ENCODE results near the gene IFITM5.
A peak's percentile ranks its signal among the peaks of the same experiment; 100 is the strongest.
"Not testable (repeated sequence)": the region's sequence is repeated elsewhere in the genome, so short reads cannot be mapped to it uniquely, and the experiment has no call there.

Gene IFITM5

GRCh38 chr11:312092-312816 lies 12.9 kb upstream of the IFITM5 start:
- H3K27ac ChIP-seq (ENCODE audit: insufficient read depth in 1 of 2, low read depth in 1 of 2, low read length in 2 of 2, poor library complexity in 1 of 2, severe bottlenecking in 2 of 2): peak overlapping the region in 1 of 2 experiments; percentile 82
- H3K27me3 ChIP-seq (replicated peaks in 2 of 5; ENCODE audit: control insufficient read depth in 4 of 5, insufficient read depth in 5 of 5, low read length in 4 of 5): peaks cover 0 to 19% (median 0%) of the 10 kb centered on the region in 5 experiments
- peaks cover 10 to 73% (median 70%) of the 10 kb centered on the region in 4 experiments for H3K4me1 ChIP-seq (ENCODE audit: control extremely low read depth in 1 of 4, control insufficient read depth in 4 of 4, insufficient read depth in 4 of 4, low read length in 3 of 4)
- peaks cover 0 to 6% (median 2%) of the 10 kb centered on the region in 4 experiments for H3K36me3 ChIP-seq (ENCODE audit: control insufficient read depth in 4 of 4, insufficient read depth in 4 of 4, low read length in 3 of 4)
- ChIA-PET POLR2A (interaction anchor here (0.6 kb wide), 1 partner anchor 44 kb away, joined by 3 read pairs; no protein-coding TSS in a partner anchor), CTCF (interaction anchor here (1.0 to 1.8 kb wide), 3 partner anchors 13 to 37 kb away, joined by 3 to 5 read pairs (median 4); partner anchors contain the start of gene IFITM5)
- DNase-seq: no peak
- 66% methylated on average over 6 of the region's 14 CpGs for WGBS (ENCODE audit: insufficient coverage)
- no peaks in the 10 kb centered on the region for H3K9me3 ChIP-seq (ENCODE audit: control extremely low read depth in 1 of 5, control insufficient read depth in 4 of 5, insufficient read depth in 2 of 5, low read depth in 1 of 5, low read length in 4 of 5)
- H3K4me3 ChIP-seq (ENCODE audit: control insufficient read depth in 1 of 7, extremely low read depth in 1 of 7, insufficient read depth in 4 of 7, low read depth in 2 of 7, low read length in 6 of 7): peak overlapping the region in 2 of 7 experiments; percentile 10 to 61

GRCh38 chr11:311013-311748 lies 11.9 kb upstream of the IFITM5 start:
- Histone ChIP-seq H3K27ac (ENCODE audit: insufficient read depth in 1 of 2, low read depth in 1 of 2, low read length in 2 of 2, poor library complexity in 1 of 2, severe bottlenecking in 2 of 2) (peak overlapping the region in 1 of 2 experiments; percentile 34), H3K27me3 (replicated peaks in 2 of 5; ENCODE audit: control insufficient read depth in 4 of 5, insufficient read depth in 5 of 5, low read length in 4 of 5) (peaks cover 0 to 10% (median 0%) of the 10 kb centered on the region in 5 experiments), H3K4me1 (ENCODE audit: control extremely low read depth in 1 of 4, control insufficient read depth in 4 of 4, insufficient read depth in 4 of 4, low read length in 3 of 4) (peaks cover 10 to 80% (median 72%) of the 10 kb centered on the region in 4 experiments), H3K4me3 (ENCODE audit: control insufficient read depth in 1 of 7, extremely low read depth in 1 of 7, insufficient read depth in 4 of 7, low read depth in 2 of 7, low read length in 6 of 7) (peak overlapping the region in 5 of 7 experiments; percentile 22 to 61 (median 29))
- WGBS (ENCODE audit: insufficient coverage): no CpG with 5 or more reads among the region's 71 CpGs
- H3K9me3 ChIP-seq (ENCODE audit: control extremely low read depth in 1 of 5, control insufficient read depth in 4 of 5, insufficient read depth in 2 of 5, low read depth in 1 of 5, low read length in 4 of 5); H3K36me3 ChIP-seq (ENCODE audit: control insufficient read depth in 4 of 4, insufficient read depth in 4 of 4, low read length in 3 of 4); DNase-seq; POLR2A ChIA-PET: not testable (repeated sequence)
- CTCF ChIA-PET: interaction anchor here (1.8 kb wide), 1 partner anchor 38 kb away, joined by 5 read pairs; no protein-coding TSS in a partner anchor

GRCh38 chr11:309979-310572 lies 10.8 kb upstream of the IFITM5 start:
- WGBS (ENCODE audit: insufficient coverage): 39% methylated on average over 2 of the region's 18 CpGs
- CTCF ChIA-PET: interaction anchor here (1.2 to 1.9 kb wide), 5 partner anchors 17 to 87 kb away, joined by 3 to 7 read pairs (median 4); no protein-coding TSS in a partner anchor
- Histone ChIP-seq H3K4me3 (ENCODE audit: control insufficient read depth in 1 of 7, extremely low read depth in 1 of 7, insufficient read depth in 4 of 7, low read depth in 2 of 7, low read length in 6 of 7) (peak overlapping the region in 5 of 7 experiments; percentile 46 to 80 (median 66)), H3K27ac (ENCODE audit: insufficient read depth in 1 of 2, low read depth in 1 of 2, low read length in 2 of 2, poor library complexity in 1 of 2, severe bottlenecking in 2 of 2) (peak overlapping the region in 1 of 2 experiments; percentile 73), H3K4me1 (ENCODE audit: control extremely low read depth in 1 of 4, control insufficient read depth in 4 of 4, insufficient read depth in 4 of 4, low read length in 3 of 4) (peaks cover 10 to 80% (median 68%) of the 10 kb centered on the region in 4 experiments)
- H3K27me3 ChIP-seq (replicated peaks in 2 of 5; ENCODE audit: control insufficient read depth in 4 of 5, insufficient read depth in 5 of 5, low read length in 4 of 5); H3K9me3 ChIP-seq (ENCODE audit: control extremely low read depth in 1 of 5, control insufficient read depth in 4 of 5, insufficient read depth in 2 of 5, low read depth in 1 of 5, low read length in 4 of 5); H3K36me3 ChIP-seq (ENCODE audit: control insufficient read depth in 4 of 4, insufficient read depth in 4 of 4, low read length in 3 of 4); DNase-seq; POLR2A ChIA-PET: not testable (repeated sequence)

- H3K9me3 ChIP-seq (ENCODE audit: control extremely low read depth in 1 of 5, control insufficient read depth in 4 of 5, insufficient read depth in 2 of 5, low read depth in 1 of 5, low read length in 4 of 5); POLR2A ChIA-PET; DNase-seq; H3K27me3 ChIP-seq (replicated peaks in 2 of 5; ENCODE audit: control insufficient read depth in 4 of 5, insufficient read depth in 5 of 5, low read length in 4 of 5); H3K36me3 ChIP-seq (ENCODE audit: control insufficient read depth in 4 of 4, insufficient read depth in 4 of 4, low read length in 3 of 4): not testable (repeated sequence)
- Histone ChIP-seq H3K4me3 (ENCODE audit: control insufficient read depth in 1 of 7, extremely low read depth in 1 of 7, insufficient read depth in 4 of 7, low read depth in 2 of 7, low read length in 6 of 7) (peak overlapping the region in 5 of 7 experiments; percentile 46 to 80 (median 66)), H3K4me1 (ENCODE audit: control extremely low read depth in 1 of 4, control insufficient read depth in 4 of 4, insufficient read depth in 4 of 4, low read length in 3 of 4) (peaks cover 10 to 73% (median 62%) of the 10 kb centered on the region in 4 experiments), H3K27ac (ENCODE audit: insufficient read depth in 1 of 2, low read depth in 1 of 2, low read length in 2 of 2, poor library complexity in 1 of 2, severe bottlenecking in 2 of 2) (peak overlapping the region in 1 of 2 experiments; percentile 73)
- CTCF ChIA-PET: interaction anchor here (1.1 to 1.9 kb wide), 6 partner anchors 9 to 88 kb away, joined by 3 to 7 read pairs (median 5); no protein-coding TSS in a partner anchor
- WGBS (ENCODE audit: insufficient coverage): 78% methylated on average over 14 of the region's 24 CpGs
These were observed 9.7 kb upstream of the IFITM5 start for GRCh38 chr11:308740-309665.

- 0% methylated on average over 4 of the region's 28 CpGs for WGBS (ENCODE audit: insufficient coverage)
- CTCF ChIA-PET: interaction anchor here (1.1 to 5.1 kb wide), 5 partner anchors 8 to 57 kb away, joined by 6 to 37 read pairs (median 30); no protein-coding TSS in a partner anchor
- H3K4me1 ChIP-seq (ENCODE audit: control extremely low read depth in 1 of 4, control insufficient read depth in 4 of 4, insufficient read depth in 4 of 4, low read length in 3 of 4): peaks cover 9 to 64% (median 55%) of the 10 kb centered on the region in 4 experiments
These were observed 8.7 kb upstream of the IFITM5 start, which contains the start of gene IFITM2 for GRCh38 chr11:307766-308708. TSS of gene IFITM2 (plus strand) at chr11:307816. CDS start at chr11:308193, 377 bp downstream.

More at GRCh38 chr11:307766-308708, 8.7 kb upstream of the IFITM5 start, which contains the start of gene IFITM2:
- POLR2A ChIA-PET: interaction anchor here (0.7 to 1.6 kb wide), 2 partner anchors 9 to 47 kb away, joined by 3 to 6 read pairs; no protein-coding TSS in a partner anchor
- not testable (repeated sequence) for H3K9me3 ChIP-seq (ENCODE audit: control extremely low read depth in 1 of 5, control insufficient read depth in 4 of 5, insufficient read depth in 2 of 5, low read depth in 1 of 5, low read length in 4 of 5); H3K36me3 ChIP-seq (ENCODE audit: control insufficient read depth in 4 of 4, insufficient read depth in 4 of 4, low read length in 3 of 4); H3K27me3 ChIP-seq (replicated peaks in 2 of 5; ENCODE audit: control insufficient read depth in 4 of 5, insufficient read depth in 5 of 5, low read length in 4 of 5)
- DNase-seq: peak; percentile 69 to 75 (median 72)
- H3K27ac ChIP-seq (ENCODE audit: insufficient read depth in 1 of 2, low read depth in 1 of 2, low read length in 2 of 2, poor library complexity in 1 of 2, severe bottlenecking in 2 of 2): peak within 1 kb of the TSS in 1 of 2 experiments; percentile 77
- peak within 1 kb of the TSS; percentile 39 to 85 (median 70) for H3K4me3 ChIP-seq (ENCODE audit: control insufficient read depth in 1 of 7, extremely low read depth in 1 of 7, insufficient read depth in 4 of 7, low read depth in 2 of 7, low read length in 6 of 7)

Measured in common myeloid progenitor, CD34-positive (primary cell).